Spleen (tissue), 11 donors: ENCODE data around the gene FMOD. TPM values are rescaled to one million over a fixed set of nuclear protein-coding genes. Genes with fewer than 3 reads are reported as not detected.
A peak's percentile ranks its signal among the peaks of the same experiment; 100 is the strongest.

Experiments
- DNase-seq: peaks from one replicate; pipeline ENCODE4 v3.0.0-alpha.2; 2020
- H3K27ac ChIP-seq, 8 donors: fragments of 200-600 bp; sonication (generic) in 7 of 8; 1 replicate in 4 of 8; 2 replicates in 4 of 8; pipeline versions ENCODE4 v1.5.0 to v1.8.0; 2016 to 2021; ENCODE audit warnings: inconsistent platforms in 4 of 8, mild to moderate bottlenecking in 4 of 8, moderate library complexity in 1 of 8
- H3K27me3 ChIP-seq, 7 donors: fragments of 200-600 bp; sonication (generic) in 6 of 7; replicated peaks in 1 of 7; 1 replicate in 4 of 7; 2 replicates in 3 of 7; pipeline versions ENCODE4 v1.5.0 to v1.8.0; 2016 to 2021; ENCODE audit warnings: inconsistent platforms in 3 of 7, mild to moderate bottlenecking in 1 of 7
- H3K36me3 ChIP-seq, 6 donors: fragments of 200-600 bp; sonication (generic) in 5 of 6; 1 replicate in 4 of 6; 2 replicates in 2 of 6; pipeline versions ENCODE4 v1.5.0 to v1.8.0; 2016 to 2021; ENCODE audit warnings: inconsistent platforms in 2 of 6
- H3K4me1 ChIP-seq, 6 donors: fragments of 200-600 bp; sonication (generic) in 5 of 6; 1 replicate in 3 of 6; 2 replicates in 3 of 6; pipeline versions ENCODE4 v1.5.0 to v1.8.0; 2016 to 2021; ENCODE audit warnings: inconsistent platforms in 3 of 6
- H3K4me3 ChIP-seq, 8 donors: fragments of 200-600 bp; sonication (generic) in 7 of 8; 1 replicate in 4 of 8; 2 replicates in 4 of 8; pipeline versions ENCODE4 v1.5.0 to v1.8.0; 2016 to 2021; ENCODE audit warnings: inconsistent platforms in 4 of 8, mild to moderate bottlenecking in 4 of 8, moderate library complexity in 2 of 8
- H3K9me3 ChIP-seq, 8 donors: fragments of 200-600 bp; sonication (generic) in 7 of 8; 1 replicate in 4 of 8; 2 replicates in 4 of 8; pipeline versions ENCODE4 v1.5.0 to v1.8.0; 2016 to 2021; ENCODE audit warnings: inconsistent platforms in 4 of 8
- POLR2A ChIP-seq, 3 donors: fragments of 450-650 bp; IDR thresholded peaks; one replicate each; pipeline ENCODE4 v1.5.1; 2017; ENCODE audit warnings: antibody characterized with exemption in 3 of 3, mild to moderate bottlenecking in 1 of 3
- POLR2AphosphoS5 ChIP-seq, 3 donors: sonication (generic); formaldehyde crosslinking; IDR thresholded peaks; one replicate each; pipeline ENCODE4 v1.5.1; 2017; ENCODE audit warnings: antibody characterized with exemption in 3 of 3
- WGBS, 5 donors: extraction: QIAGEN DNeasy Blood & Tissue Kit in 3 of 5; methylation state at CpG; one replicate each; pipeline versions ENCODE4 v1.1.5 to v1.1.7; 2013 to 2018; 5-methylcytosine and 5-hydroxymethylcytosine counted together
- intact Hi-C: fragments of 100-400 bp; cut with DNase I; formaldehyde crosslinking; loops from one replicate; pipeline ENCODE4 v1.15.0; 2023; ENCODE audit warnings: low total_unique reads
- polyA plus RNA-seq, 3 donors: library from polyadenylated mRNA; stranded (reverse); fragments of 200-250 nt; gene quantifications; one replicate each; pipeline ENCODE4 v1.2.1, GENCODE V29; 2013
- total RNA-seq, 7 donors: library from RNA; depleted of rRNA in 3 of 7; stranded (reverse); fragments of >200 nt in 3 of 7; fragmentation: NEBNext Ultra II Directional in 4 of 7; extraction: Animal tissue kit (Norgen Biotek cat#: 25700) in 4 of 7; gene quantifications; one replicate each; pipeline versions ENCODE4 v1.1.0 to v1.2.1, GENCODE V29; 2016 to 2021
- TF ChIP-seq, protein P1 (sequence below), 11 experiments: fragments of 200-600 bp in 7 of 11; fragments of 450-650 bp in 4 of 11; sonication (generic) in 4 of 11; IDR thresholded peaks in 8 of 11; conservative IDR thresholded peaks in 3 of 11; 1 replicate in 7 of 11; 2 replicates in 4 of 11; pipeline versions ENCODE4 v1.4.0 to v1.8.0; 2016 to 2021; ENCODE audit warnings: antibody characterized with exemption in 11 of 11, inconsistent platforms in 4 of 11, mild to moderate bottlenecking in 1 of 11
- donor health status: healthy with polysubstance abuse.
- donor health status: DM: no; HTN: no; CAD: no; lungs with moderate emphysema.
- donor health status: DM: no; HTN: no; CAD: no.
- donor health status: Bipolar disorder and iron deficiency.
- donor health status: healthy.
- donor health status: DM: no; HTN: no; CAD: no.
- donor health status: DM: yes; HTN: yes; CAD: no.

Gene FMOD
- total and polyA plus RNA-seq, 10 donors, result 4.5 to 30.0 (median 17.0) TPM

DNA sequence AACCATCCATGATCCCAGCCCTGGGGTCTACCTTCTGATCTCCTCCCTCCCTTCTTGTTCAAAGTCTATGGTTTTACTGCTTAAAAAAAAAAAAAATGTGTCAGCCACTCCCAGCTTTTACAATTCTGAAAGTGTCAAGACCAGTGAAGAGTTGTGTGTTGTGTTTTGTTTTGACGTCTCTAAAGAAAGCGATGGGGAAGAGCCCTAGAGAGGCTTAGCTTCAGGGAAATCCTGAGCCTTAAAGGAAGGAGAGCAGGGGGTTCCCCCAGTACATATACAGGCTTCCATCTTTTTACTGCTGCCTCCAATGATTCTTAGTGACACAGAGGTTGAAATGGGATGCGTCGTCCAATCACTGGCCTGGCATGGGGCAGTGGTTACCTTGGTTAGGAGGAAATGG lies 13.9 kb upstream of the FMOD start:
- no peaks in the 10 kb centered on the region for H3K36me3 ChIP-seq
- WGBS, 5 donors, result 55 to 73% (median 58%) methylated on average over 4 of the region's 4 CpGs
- H3K9me3 ChIP-seq, result no peaks in the 10 kb centered on the region
- H3K4me1 ChIP-seq, result peaks cover 0 to 34% (median 27%) of the 10 kb centered on the region in 6 donors
- no peak for DNase-seq
- intact Hi-C loops, result no loop called here
- no peak for TF ChIP-seq POLR2A (IDR thresholded peaks at IDR 0.05)
- TF ChIP-seq, protein P1, sequence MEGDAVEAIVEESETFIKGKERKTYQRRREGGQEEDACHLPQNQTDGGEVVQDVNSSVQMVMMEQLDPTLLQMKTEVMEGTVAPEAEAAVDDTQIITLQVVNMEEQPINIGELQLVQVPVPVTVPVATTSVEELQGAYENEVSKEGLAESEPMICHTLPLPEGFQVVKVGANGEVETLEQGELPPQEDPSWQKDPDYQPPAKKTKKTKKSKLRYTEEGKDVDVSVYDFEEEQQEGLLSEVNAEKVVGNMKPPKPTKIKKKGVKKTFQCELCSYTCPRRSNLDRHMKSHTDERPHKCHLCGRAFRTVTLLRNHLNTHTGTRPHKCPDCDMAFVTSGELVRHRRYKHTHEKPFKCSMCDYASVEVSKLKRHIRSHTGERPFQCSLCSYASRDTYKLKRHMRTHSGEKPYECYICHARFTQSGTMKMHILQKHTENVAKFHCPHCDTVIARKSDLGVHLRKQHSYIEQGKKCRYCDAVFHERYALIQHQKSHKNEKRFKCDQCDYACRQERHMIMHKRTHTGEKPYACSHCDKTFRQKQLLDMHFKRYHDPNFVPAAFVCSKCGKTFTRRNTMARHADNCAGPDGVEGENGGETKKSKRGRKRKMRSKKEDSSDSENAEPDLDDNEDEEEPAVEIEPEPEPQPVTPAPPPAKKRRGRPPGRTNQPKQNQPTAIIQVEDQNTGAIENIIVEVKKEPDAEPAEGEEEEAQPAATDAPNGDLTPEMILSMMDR (IDR thresholded peaks at IDR 0.05 in 8 of 11, conservative IDR thresholded peaks at IDR 0.05 in 3 of 11), result no peak
- TF ChIP-seq POLR2AphosphoS5 (IDR thresholded peaks at IDR 0.05), result no peak
- no peak overlapping the region for H3K4me3 ChIP-seq
- no peak overlapping the region for H3K27ac ChIP-seq
- H3K27me3 ChIP-seq, result peaks cover 0 to 24% (median 0%) of the 10 kb centered on the region in 7 donors

DNA sequence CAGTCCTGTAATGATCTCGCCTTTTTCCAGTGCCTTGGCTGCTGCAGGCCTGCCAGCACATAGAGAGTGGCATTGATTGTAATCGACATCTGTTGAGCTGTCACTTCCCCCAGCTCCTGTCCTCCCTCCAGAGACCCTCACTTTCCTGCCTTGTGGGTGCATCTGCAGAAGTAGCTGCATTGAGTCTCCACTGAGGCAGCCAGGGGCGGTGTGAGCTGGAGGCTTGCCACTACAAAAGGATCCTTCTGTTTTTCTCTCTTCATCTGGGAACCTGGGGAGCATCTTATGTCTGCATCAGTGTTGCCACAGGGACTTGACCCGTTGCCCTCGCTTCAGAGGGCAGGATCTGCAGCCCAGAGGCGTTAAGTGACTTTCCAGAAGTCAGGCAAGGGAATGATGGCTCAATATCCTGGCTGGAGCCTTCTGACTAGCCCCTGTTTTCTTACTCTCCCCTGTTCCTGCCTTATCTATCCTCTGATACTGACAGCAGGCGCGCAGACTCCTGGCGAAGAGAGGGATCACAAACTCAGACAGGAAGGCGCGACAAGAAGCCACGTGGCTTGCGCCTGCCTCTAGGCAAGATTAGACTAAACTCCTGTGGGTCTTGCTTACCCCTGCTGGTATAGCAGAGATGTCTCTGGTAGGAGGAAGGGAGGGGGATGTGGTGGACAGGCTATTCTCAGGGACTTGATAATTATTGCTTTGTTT lies 13.3 kb upstream of the FMOD start:
- no peaks in the 10 kb centered on the region for H3K36me3 ChIP-seq
- peaks cover 0 to 27% (median 0%) of the 10 kb centered on the region in 7 donors for H3K27me3 ChIP-seq
- intact Hi-C loops, result no loop called here
- TF ChIP-seq POLR2A (IDR thresholded peaks at IDR 0.05) (no peak), POLR2AphosphoS5 (IDR thresholded peaks at IDR 0.05) (no peak)
- TF ChIP-seq, protein P1 (IDR thresholded peaks at IDR 0.05 in 8 of 11, conservative IDR thresholded peaks at IDR 0.05 in 3 of 11), result no peak
- DNase-seq, result no peak
- no peak overlapping the region for H3K27ac ChIP-seq
- H3K4me1 ChIP-seq, result peaks cover 0 to 28% (median 22%) of the 10 kb centered on the region in 6 donors
- H3K9me3 ChIP-seq, result no peaks in the 10 kb centered on the region
- no peak overlapping the region for H3K4me3 ChIP-seq
- 54 to 68% (median 66%) methylated on average over 13 of the region's 13 CpGs for WGBS, 5 donors

DNA sequence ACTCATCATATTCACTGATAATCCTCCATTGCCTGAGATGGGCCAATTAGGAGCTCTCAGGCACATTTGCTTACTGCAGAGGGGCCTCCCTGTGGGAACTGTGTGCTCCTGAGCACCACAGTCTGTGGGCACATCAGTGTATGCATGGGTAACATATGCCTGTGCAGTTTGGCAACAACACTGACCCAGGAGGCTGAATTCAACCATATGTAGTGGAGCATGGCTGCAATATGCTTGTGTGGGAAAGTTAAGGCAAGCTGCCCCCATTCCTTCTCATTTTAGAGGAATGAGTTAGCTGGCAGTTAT lies 11.8 kb upstream of the FMOD start:
- H3K27me3 ChIP-seq, result peaks cover 0 to 35% (median 0%) of the 10 kb centered on the region in 7 donors
- peak overlapping the region in 1 of 8 donors; percentile 21 for H3K27ac ChIP-seq
- H3K9me3 ChIP-seq, result no peaks in the 10 kb centered on the region
- TF ChIP-seq POLR2A (IDR thresholded peaks at IDR 0.05) (no peak), POLR2AphosphoS5 (IDR thresholded peaks at IDR 0.05) (no peak)
- TF ChIP-seq, protein P1 (IDR thresholded peaks at IDR 0.05 in 8 of 11, conservative IDR thresholded peaks at IDR 0.05 in 3 of 11), result no peak
- intact Hi-C loops, result no loop called here
- no peaks in the 10 kb centered on the region for H3K36me3 ChIP-seq
- H3K4me3 ChIP-seq, result no peak overlapping the region
- H3K4me1 ChIP-seq, result peaks cover 0 to 16% (median 11%) of the 10 kb centered on the region in 6 donors
- no peak for DNase-seq

DNA sequence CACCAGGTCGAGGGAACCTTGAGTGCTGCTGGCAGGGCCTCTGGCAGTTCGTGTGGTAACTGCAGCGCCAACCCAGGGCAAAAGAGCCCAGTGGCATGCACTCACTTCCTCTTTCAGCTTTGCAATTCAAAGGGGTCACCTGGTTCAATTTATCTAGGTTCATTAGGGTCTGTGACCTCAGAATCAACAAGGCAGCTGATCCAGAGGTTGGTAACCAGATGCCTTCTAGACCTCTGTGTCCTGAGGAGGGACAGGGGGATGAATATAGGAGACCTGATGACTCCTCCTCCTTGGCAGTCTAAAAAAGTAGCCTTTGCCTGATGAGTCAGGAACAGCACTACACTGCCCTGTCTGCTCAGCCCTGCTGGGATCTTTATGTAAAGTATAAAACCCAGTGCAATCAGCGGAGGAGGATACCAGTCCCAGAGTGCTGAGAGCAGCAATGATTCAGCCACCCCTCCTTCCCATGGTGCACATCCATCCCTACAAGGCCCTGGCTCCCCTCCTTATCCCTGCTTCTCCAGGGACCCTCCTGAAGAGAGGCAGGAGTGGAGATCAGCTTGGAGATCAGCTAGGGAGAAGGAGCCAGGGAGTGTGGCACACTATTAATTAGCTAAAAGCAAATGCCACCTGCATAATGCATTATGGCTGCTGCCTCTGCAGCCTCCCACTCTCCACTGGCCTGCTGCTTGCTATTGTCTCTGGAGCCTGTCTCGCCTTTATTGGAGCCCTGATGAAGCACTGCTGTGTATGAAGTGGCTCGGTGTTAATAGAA lies 11.2 kb upstream of the FMOD start:
- Histone ChIP-seq H3K27me3 (peaks cover 0 to 35% (median 0%) of the 10 kb centered on the region in 7 donors), H3K4me3 (no peak overlapping the region), H3K36me3 (no peaks in the 10 kb centered on the region), H3K4me1 (peaks cover 0 to 16% (median 11%) of the 10 kb centered on the region in 6 donors), H3K9me3 (peaks cover 0 to 4% (median 2%) of the 10 kb centered on the region in 8 donors), H3K27ac (peak overlapping the region in 1 of 8 donors; percentile 33)
- peak; percentile 87 for DNase-seq
- TF ChIP-seq, protein P1 (IDR thresholded peaks at IDR 0.05 in 8 of 11, conservative IDR thresholded peaks at IDR 0.05 in 3 of 11), result no peak
- TF ChIP-seq POLR2AphosphoS5 (IDR thresholded peaks at IDR 0.05) (no peak), POLR2A (IDR thresholded peaks at IDR 0.05) (no peak)
- intact Hi-C loops, result no loop called here
- WGBS, 5 donors, result 44 to 71% (median 54%) methylated on average over 5 to 6 of the region's 6 CpGs
